GM19468 (cell line): ENCODE measurements around the gene METAP2.

ENCODE experiments used
- ATAC-seq: cut with Tn5 transposase; IDR thresholded peaks from one replicate; pipeline ENCODE4 v1.9.1; 2021; ENCODE audit warnings: mild to moderate bottlenecking, moderate library complexity, moderate number of reproducible peaks; ENCODE audit not compliant: unreplicated experiment; ENCODE audit errors: extremely low read depth

The METAP2 gene

DNA sequence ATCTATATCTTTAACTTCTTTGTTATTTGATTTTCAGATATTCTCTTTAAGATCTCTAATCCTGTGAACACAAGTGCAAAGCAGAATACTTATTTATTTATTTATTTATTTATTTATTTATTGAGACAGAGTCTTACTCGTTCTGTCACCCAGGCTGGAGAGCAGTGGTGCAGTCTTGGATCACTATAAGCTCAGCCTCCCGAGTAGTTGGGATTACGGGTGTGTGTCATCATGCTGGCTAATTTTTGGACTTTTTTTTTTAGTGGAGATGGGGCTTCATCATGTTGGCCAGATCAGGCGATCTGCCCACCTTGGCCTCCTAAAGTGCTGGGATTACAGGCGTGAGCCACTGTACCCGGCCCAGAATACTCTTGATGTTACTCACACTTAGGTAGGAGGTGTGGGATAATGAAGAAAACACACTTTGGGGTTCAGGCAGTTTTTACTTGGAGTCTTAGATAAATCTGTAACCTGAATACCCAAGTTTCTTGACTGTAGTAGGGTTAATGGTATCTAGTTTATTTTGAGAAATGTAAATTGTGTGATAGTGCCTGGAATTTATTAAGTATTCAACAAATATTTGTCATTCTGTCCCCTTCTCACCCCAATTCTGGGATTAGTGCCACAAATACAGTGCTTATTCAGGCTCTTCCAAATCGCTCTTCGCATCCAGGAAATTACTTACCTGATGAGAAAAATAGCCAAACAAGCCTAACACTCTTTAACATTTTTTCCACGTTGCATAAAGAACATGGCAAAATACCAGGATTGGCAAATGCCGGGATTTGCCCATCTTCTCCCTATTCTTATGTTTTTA lies 33.0 kb downstream of the METAP2 start:
- no peak for ATAC-seq

DNA sequence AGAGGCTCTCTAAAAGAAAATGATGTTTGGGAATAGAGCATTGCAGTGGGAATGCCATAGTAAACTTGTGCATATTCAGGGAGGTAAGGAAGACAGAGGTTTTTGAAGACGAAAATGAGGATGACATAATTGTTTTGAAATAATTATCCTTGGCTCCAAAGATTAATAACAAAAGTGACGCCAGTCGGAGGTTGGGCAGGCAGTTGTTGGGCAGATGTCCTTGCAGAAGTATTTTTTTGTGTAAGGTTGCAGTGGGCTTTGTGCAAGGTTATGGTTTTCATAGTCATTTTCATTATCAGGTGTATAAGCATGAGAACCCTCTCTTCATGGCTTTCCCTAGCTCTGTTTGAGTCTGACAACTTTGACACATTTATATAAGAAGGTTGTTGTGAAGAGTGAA lies 35.3 kb downstream of the METAP2 start:
- ATAC-seq = no peak

- ATAC-seq = no peak
Observed at GRCh38 chr12:95511977-95512376, 38.0 kb downstream of the METAP2 start.

DNA sequence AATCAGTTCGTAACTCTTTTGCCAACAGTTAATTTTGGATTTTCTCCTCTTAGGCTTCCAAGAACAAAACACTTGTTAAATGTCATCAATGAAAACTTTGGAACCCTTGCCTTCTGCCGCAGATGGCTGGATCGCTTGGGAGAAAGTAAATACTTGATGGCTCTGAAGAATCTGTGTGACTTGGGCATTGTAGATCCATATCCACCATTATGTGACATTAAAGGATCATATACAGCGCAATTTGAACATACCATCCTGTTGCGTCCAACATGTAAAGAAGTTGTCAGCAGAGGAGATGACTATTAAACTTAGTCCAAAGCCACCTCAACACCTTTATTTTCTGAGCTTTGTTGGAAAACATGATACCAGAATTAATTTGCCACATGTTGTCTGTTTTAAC lies 39.6 kb downstream of the METAP2 start:
- no peak for ATAC-seq

DNA sequence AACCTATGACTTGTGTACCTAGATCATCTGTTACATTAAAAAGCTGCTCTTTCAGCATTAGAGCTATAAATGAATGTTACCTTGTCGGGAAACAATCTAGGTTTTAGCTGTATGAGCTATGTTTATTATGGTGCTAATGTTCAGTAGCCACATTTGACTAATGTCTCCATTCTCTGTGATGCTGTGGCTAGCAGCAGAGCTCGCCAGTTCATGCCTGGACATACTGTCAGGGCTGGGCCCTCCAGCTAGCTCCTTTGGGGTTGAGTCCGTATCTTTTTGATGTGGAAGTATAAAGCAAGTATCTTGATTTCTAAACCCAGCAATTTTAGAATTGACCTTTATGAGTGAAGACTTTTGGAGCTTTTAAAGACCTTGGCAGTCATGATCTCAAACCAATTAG lies 41.2 kb downstream of the METAP2 start:
- ATAC-seq = no peak

- ATAC-seq = no peak
Observed at GRCh38 chr12:95516757-95517156, 42.8 kb downstream of the METAP2 start.

DNA sequence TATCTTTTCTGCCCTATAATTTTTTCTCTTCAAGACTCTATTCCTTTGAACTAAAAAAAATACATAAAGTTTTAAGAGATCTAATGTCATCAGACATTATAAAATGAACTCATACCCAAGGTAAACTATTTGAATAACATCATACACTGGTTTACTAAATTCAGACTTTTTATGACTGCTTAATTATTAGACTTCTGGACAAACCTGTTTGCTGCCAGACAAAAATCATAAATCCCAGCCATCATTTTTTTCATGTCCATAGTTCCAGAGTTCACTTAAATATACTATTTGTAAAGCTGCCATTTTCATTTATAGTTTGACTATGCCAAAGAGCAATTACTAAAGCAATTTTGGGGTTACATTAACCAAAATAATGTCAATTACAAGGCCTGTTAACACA lies 43.3 kb downstream of the METAP2 start:
- ATAC-seq = no peak

DNA sequence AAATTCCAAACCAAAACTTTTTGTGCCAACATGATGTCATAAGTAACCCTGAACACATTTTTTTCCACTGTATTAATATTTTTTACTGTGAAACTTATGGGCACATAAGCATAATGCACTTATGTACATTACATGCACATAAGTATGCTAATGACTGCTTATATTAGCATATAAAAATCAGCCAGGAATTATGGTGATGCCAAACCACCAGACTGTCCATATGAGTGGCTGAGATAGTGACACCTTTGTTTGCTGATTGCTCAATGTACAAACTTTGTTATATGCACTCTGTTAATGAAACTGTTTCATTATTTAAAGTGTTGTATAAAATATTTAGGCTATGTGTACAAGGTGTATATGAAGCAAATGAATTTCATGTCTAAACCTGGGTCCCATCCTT lies 45.0 kb downstream of the METAP2 start:
- no peak for ATAC-seq

GRCh38 chr12:95520816-95521215 lies 46.9 kb downstream of the METAP2 start:
- ATAC-seq = no peak

GRCh38 chr12:95522692-95523091 lies 48.7 kb downstream of the METAP2 start:
- ATAC-seq = no peak

DNA sequence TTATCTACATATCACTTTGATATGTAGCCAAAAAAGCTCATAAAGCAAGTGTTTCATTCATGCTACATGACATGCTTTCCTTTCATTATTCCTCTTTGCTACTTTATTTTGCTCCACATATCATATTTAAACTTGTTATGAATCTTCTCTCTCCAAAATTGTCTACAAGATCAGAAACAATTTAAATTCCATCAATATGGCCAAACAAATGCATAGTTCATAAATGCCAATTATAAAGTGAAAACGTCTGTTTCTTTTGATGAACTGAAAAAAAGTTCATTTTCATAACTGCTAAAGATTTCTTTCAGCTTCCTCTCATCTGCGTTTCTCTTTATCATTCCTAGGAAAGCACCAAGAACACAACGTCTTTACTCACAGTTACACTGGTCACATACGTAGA lies 54.5 kb downstream of the METAP2 start:
- no peak for ATAC-seq

DNA sequence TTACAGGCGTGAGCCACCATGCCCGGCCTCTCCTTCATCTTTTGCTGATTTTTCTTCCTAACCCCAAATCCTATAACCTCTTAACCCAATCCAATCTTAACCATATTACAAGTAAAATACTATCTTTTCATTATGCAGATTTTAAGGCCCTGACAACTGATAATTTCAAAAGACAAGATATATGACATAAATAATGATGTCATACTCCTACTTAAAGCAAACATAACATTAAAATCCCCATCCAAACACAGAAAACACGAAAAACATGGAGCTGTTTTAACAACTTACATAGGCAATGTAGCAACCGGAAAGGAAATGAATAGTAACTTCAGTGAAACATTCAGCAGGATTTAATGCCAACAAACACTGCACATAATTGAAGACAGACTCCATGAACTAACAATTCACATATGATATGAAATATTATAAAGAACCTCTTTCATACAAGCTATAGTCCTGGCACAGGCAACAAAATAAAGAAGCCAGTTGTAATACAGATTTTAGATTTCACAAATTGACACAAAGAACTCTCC lies 55.8 kb downstream of the METAP2 start:
- ATAC-seq = no peak

DNA sequence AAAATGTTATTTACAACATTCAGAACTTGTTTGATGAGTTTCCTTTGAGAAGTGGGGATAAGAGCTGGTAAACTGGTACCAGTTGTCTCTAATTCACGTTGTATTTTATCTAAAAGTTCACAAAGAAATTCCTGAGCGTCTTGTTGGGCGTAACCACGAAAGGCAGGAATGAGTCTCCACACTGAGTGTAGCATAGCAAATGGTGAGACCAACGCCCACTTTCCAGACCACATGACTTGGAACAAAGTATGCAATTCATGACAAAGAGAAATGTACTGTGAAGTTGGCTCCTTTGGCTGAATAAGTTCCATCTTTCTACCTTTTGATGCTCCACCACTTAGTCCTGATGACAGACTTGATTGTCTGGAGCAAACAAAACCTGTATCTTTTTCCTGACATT lies 58.9 kb downstream of the METAP2 start:
- ATAC-seq = no peak

DNA sequence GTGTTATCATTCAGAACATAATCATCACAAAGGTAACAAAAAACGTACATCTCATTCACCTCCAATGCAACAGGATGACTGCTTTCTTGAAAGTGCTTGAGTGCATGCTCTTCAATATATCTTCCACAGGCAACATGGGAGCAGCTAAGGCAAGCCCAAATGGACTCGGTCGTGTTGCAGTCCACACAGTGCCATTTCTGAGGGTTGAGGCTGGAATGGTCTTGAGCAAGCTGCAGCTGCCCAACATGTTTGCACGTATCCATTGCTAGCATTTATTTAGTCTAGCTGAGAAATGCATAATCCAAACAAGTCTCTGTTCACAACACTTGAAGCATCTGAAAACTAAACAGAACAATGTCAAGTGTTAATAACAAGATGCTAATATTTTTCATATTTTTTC lies 60.0 kb downstream of the METAP2 start:
- no peak for ATAC-seq

- no peak for ATAC-seq
Observed at GRCh38 chr12:95538006-95538405, 64.1 kb downstream of the METAP2 start.

DNA sequence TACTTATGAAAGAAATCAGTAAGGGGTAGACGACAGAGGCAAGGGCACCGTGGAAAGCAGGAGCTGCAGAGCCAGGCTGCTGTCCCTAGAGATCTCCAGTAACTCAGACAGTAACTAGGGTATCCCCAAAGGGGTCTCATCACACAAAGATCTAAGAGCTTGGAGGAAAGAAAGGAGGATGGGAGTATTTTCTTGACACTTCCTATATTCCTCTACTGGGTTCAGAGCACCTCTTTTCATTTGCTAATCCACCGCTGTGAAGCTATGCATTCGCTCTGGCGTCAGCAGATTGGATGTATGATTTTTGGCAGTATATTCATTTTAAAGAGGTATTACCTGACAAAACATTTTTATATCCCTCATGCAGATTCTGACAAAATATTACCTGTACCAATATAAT lies 64.7 kb downstream of the METAP2 start:
- ATAC-seq = no peak

- no peak for ATAC-seq
Observed at GRCh38 chr12:95541436-95541835, 67.5 kb downstream of the METAP2 start.

GRCh38 chr12:95543305-95543704 lies 69.4 kb downstream of the METAP2 start:
- ATAC-seq = no peak

- no peak for ATAC-seq
Observed at GRCh38 chr12:95544756-95545155, 70.8 kb downstream of the METAP2 start.

- ATAC-seq = no peak
Observed at GRCh38 chr12:95545303-95545702, 71.4 kb downstream of the METAP2 start.

- no peak for ATAC-seq
Observed at GRCh38 chr12:95545731-95546490, 72.0 kb downstream of the METAP2 start.

GRCh38 chr12:95546491-95546813 lies 72.5 kb downstream of the METAP2 start:
- ATAC-seq = no peak
